Gastrocnemius medialis (tissue), 4 donors: ENCODE measurements around the gene ANTXR1. TPM values are rescaled to one million over a fixed set of nuclear protein-coding genes. Genes with fewer than 3 reads are reported as not detected.
A peak's percentile ranks its signal among the peaks of the same experiment; 100 is the strongest.

Source experiments
- ATAC-seq, 2 donors: fragments of 150-250 bp; one replicate each; pipeline ENCODE4 v1.9.1; 2016
- DNase-seq, 2 donors: peaks; one replicate each; pipeline ENCODE4 v3.0.0-alpha.2; 2019
- H3K27ac ChIP-seq, 4 donors: fragments of 200-600 bp; sonication (generic); 1 replicate in 1 of 4; 2 replicates in 3 of 4; pipeline ENCODE4 v1.5.1; 2016 to 2018; ENCODE audit warnings: mild to moderate bottlenecking in 2 of 4, moderate library complexity in 1 of 4
- H3K27me3 ChIP-seq, 3 donors: fragments of 200-600 bp; sonication (generic) in 2 of 3; 1 replicate in 1 of 3; 2 replicates in 2 of 3; pipeline versions ENCODE4 v1.5.1 to v1.6.0; 2016 to 2019; ENCODE audit warnings: mild to moderate bottlenecking in 1 of 3, moderate library complexity in 1 of 3
- H3K36me3 ChIP-seq, 2 donors: fragments of 200-600 bp; sonication (generic) in 1 of 2; one replicate each; pipeline ENCODE4 v1.5.1; 2017 to 2018
- H3K4me1 ChIP-seq, 2 donors: fragments of 200-600 bp; sonication (generic) in 1 of 2; one replicate each; pipeline ENCODE4 v1.5.1; 2016 to 2017; ENCODE audit warnings: mild to moderate bottlenecking in 2 of 2
- H3K4me3 ChIP-seq, 4 donors: fragments of 200-600 bp; sonication (generic) in 3 of 4; 1 replicate in 1 of 4; 2 replicates in 3 of 4; pipeline ENCODE4 v1.5.1; 2016 to 2019; ENCODE audit warnings: mild to moderate bottlenecking in 2 of 4
- H3K9me3 ChIP-seq, 3 donors: fragments of 200-600 bp; sonication (generic) in 2 of 3; 1 replicate in 1 of 3; 2 replicates in 2 of 3; pipeline ENCODE4 v1.5.1; 2016 to 2019
- CTCF ChIP-seq, 5 experiments: fragments of 450-650 bp in 3 of 5; fragments of 200-600 bp in 2 of 5; sonication (generic) in 2 of 5; IDR thresholded peaks in 4 of 5; conservative IDR thresholded peaks in 1 of 5; 1 replicate in 4 of 5; 2 replicates in 1 of 5; pipeline ENCODE4 v1.5.1; 2016 to 2019; ENCODE audit warnings: antibody characterized with exemption in 5 of 5, mild to moderate bottlenecking in 3 of 5, moderate library complexity in 3 of 5
- POLR2A ChIP-seq, 2 donors: fragments of 450-650 bp; IDR thresholded peaks; one replicate each; pipeline ENCODE4 v1.6.1; 2017; ENCODE audit warnings: antibody characterized with exemption in 2 of 2, mild to moderate bottlenecking in 2 of 2, moderate library complexity in 2 of 2
- in situ Hi-C, 4 donors: fragments of 200-750 bp; cut with MboI; loops; one replicate each; pipeline versions ENCODE4 v1.15.0 to v1.8.0; 2017; ENCODE audit warnings: low sequenced_read_pairs in 4 of 4
- intact Hi-C: fragments of 100-400 bp; cut with DNase I; formaldehyde crosslinking; loops from one replicate; pipeline ENCODE4 v1.15.1; 2023; ENCODE audit warnings: low total_unique reads
- total RNA-seq, 4 donors: library from RNA; depleted of rRNA; stranded (reverse); fragments of >200 nt; gene quantifications; one replicate each; pipeline versions ENCODE4 v1.1.0 to v1.2.3, GENCODE V29; 2016

The ANTXR1 gene
- total RNA-seq, 4 donors from 2014 or later, result 8.0 to 13.6 (median 9.7) TPM

- H3K27ac ChIP-seq, result no peak overlapping the region
- no peak for DNase-seq
- H3K4me3 ChIP-seq, result no peak overlapping the region
- ATAC-seq, result no peak
- in situ Hi-C loops, result no loop called here
- peaks cover 10 to 24% of the 10 kb centered on the region in 2 donors for H3K4me1 ChIP-seq
- intact Hi-C loops, result no loop called here
- H3K36me3 ChIP-seq, result no peaks in the 10 kb centered on the region
- no peaks in the 10 kb centered on the region for H3K27me3 ChIP-seq
- H3K9me3 ChIP-seq, result no peaks in the 10 kb centered on the region
- TF ChIP-seq POLR2A (IDR thresholded peaks at IDR 0.05), result no peak
- TF ChIP-seq CTCF (IDR thresholded peaks at IDR 0.05 in 4 of 5, conservative IDR thresholded peaks at IDR 0.05 in 1 of 5), result no peak
These were observed 83.5 kb downstream of the ANTXR1 start for GRCh38 chr2:69096326-69097095.

- no peak overlapping the region for H3K27ac ChIP-seq
- ATAC-seq, result no peak
- TF ChIP-seq CTCF (IDR thresholded peaks at IDR 0.05 in 4 of 5, conservative IDR thresholded peaks at IDR 0.05 in 1 of 5) (no peak), POLR2A (IDR thresholded peaks at IDR 0.05) (no peak)
These were observed 84.2 kb downstream of the ANTXR1 start for GRCh38 chr2:69097148-69097610.

GRCh38 chr2:69097891-69098655, 85.1 kb downstream of the ANTXR1 start:
- no peaks in the 10 kb centered on the region for H3K27me3 ChIP-seq
- TF ChIP-seq CTCF (IDR thresholded peaks at IDR 0.05 in 4 of 5, conservative IDR thresholded peaks at IDR 0.05 in 1 of 5), result no peak
- no peak for TF ChIP-seq POLR2A (IDR thresholded peaks at IDR 0.05)
- ATAC-seq (no peak), DNase-seq (no peak)
- H3K36me3 ChIP-seq, result no peaks in the 10 kb centered on the region
- H3K4me1 ChIP-seq, result peaks cover 10 to 24% of the 10 kb centered on the region in 2 donors
- H3K27ac ChIP-seq, result no peak overlapping the region
- no peaks in the 10 kb centered on the region for H3K9me3 ChIP-seq
- in situ Hi-C loops, result no loop called here
- no peak overlapping the region for H3K4me3 ChIP-seq
- intact Hi-C loops, result no loop called here

More at GRCh38 chr2:69097148-69097610, 84.2 kb downstream of the ANTXR1 start:
- peaks cover 10 to 24% of the 10 kb centered on the region in 2 donors for H3K4me1 ChIP-seq
- H3K36me3 ChIP-seq, result no peaks in the 10 kb centered on the region
- in situ Hi-C loops, result no loop called here
- no peaks in the 10 kb centered on the region for H3K9me3 ChIP-seq
- H3K4me3 ChIP-seq, result no peak overlapping the region
- H3K27me3 ChIP-seq, result no peaks in the 10 kb centered on the region
- intact Hi-C loops, result no loop called here
- no peak for DNase-seq

- intact Hi-C loops (no loop called here), in situ Hi-C loops (no loop called here)
- TF ChIP-seq POLR2A (IDR thresholded peaks at IDR 0.05) (no peak), CTCF (IDR thresholded peaks at IDR 0.05 in 4 of 5, conservative IDR thresholded peaks at IDR 0.05 in 1 of 5) (no peak)
- no peaks in the 10 kb centered on the region for H3K9me3 ChIP-seq
- ATAC-seq (no peak), DNase-seq (no peak)
- H3K4me3 ChIP-seq, result no peak overlapping the region
- no peaks in the 10 kb centered on the region for H3K36me3 ChIP-seq
- peaks cover 10 to 24% of the 10 kb centered on the region in 2 donors for H3K4me1 ChIP-seq
- H3K27me3 ChIP-seq, result no peaks in the 10 kb centered on the region
- peak overlapping the region in 2 of 4 donors; percentile 22 to 40 for H3K27ac ChIP-seq
These were observed 86.6 kb downstream of the ANTXR1 start for GRCh38 chr2:69099541-69099940.
